Activated CD4-positive, alpha-beta T cell treated with anti-CD3 and anti-CD28 coated beads, Interleukin-2, amount 50 U/mL, for 1 hour (primary cell): ENCODE data around the gene MYCL.

Source experiments
- DNase-seq: peaks from one replicate; pipeline ENCODE4 v3.0.0-alpha.2; 2020

Gene MYCL

GRCh38 chr1:39850606-39851216 is 51.0 kb downstream of the MYCL start:
- DNase-seq, result no peak

- DNase-seq, result no peak
Measured at GRCh38 chr1:39849203-39849602, 52.5 kb downstream of the MYCL start.

- no peak for DNase-seq
Measured at GRCh38 chr1:39847940-39848339, 53.8 kb downstream of the MYCL start.

GRCh38 chr1:39846796-39847195 is 54.9 kb downstream of the MYCL start:
- DNase-seq, result no peak

GRCh38 chr1:39845569-39846566 is 55.8 kb downstream of the MYCL start:
- DNase-seq, result peak; percentile 78
